ENCODE measurements around the gene HAPLN3.

DNA sequence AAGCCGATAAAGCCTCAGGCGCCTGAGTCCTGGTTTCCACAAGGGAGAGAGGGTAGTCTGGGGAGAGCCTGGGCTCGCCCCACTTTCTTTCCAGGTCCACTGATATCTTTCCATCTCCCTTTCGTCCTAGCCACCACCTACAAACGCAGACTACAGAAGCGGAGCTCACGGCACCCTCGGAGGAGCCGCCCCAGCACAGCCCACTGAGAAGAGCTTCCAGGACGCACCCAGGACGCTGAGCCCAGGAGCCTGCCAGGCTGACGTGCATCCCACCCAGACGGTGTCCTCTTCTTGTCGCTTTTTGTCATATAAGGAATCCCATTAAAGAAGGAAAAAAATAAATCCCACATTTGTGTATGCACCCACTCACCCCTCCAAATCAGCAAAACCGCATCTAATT is 21.1 kb downstream of the HAPLN3 start:
- TF ChIP-seq, protein P1, sequence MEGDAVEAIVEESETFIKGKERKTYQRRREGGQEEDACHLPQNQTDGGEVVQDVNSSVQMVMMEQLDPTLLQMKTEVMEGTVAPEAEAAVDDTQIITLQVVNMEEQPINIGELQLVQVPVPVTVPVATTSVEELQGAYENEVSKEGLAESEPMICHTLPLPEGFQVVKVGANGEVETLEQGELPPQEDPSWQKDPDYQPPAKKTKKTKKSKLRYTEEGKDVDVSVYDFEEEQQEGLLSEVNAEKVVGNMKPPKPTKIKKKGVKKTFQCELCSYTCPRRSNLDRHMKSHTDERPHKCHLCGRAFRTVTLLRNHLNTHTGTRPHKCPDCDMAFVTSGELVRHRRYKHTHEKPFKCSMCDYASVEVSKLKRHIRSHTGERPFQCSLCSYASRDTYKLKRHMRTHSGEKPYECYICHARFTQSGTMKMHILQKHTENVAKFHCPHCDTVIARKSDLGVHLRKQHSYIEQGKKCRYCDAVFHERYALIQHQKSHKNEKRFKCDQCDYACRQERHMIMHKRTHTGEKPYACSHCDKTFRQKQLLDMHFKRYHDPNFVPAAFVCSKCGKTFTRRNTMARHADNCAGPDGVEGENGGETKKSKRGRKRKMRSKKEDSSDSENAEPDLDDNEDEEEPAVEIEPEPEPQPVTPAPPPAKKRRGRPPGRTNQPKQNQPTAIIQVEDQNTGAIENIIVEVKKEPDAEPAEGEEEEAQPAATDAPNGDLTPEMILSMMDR (IDR thresholded peaks at IDR 0.05; ENCODE audit: low read depth, low read length, missing input control): no peak
- TF ChIP-seq FOXA1 (IDR thresholded peaks at IDR 0.05): no peak
- TF ChIP-seq HNF4G (IDR thresholded peaks at IDR 0.05): no peak
- TF ChIP-seq TAF1 (conservative IDR thresholded peaks at IDR 0.05): no peak
- TF ChIP-seq GABPA (IDR thresholded peaks at IDR 0.05 in 1 of 2, conservative IDR thresholded peaks at IDR 0.05 in 1 of 2): no peak
- TF ChIP-seq SP1 (IDR thresholded peaks at IDR 0.05): no peak
- TF ChIP-seq RAD21 (IDR thresholded peaks at IDR 0.05): no peak
- TF ChIP-seq EGR1 (IDR thresholded peaks at IDR 0.05; ENCODE audit: low read depth in 2 of 2): no peak
- TF ChIP-seq NR2F2 (IDR thresholded peaks at IDR 0.05): no peak
- no peak for TF ChIP-seq YY1 (IDR thresholded peaks at IDR 0.05)
- TF ChIP-seq RXRA (IDR thresholded peaks at IDR 0.05): no peak

All from liver (tissue), 3 donors.